ENCODE measurements around the gene ZFAND4. TPM values are rescaled to one million over a fixed set of nuclear protein-coding genes. Genes with fewer than 3 reads are reported as not detected.

The ZFAND4 gene
- total and polyA plus RNA-seq, 9 of the 15 experiments (the other 6 are each of a cell fraction or from before 2014, with no cell fraction given) = 0.42 to 3.0 (median 1.5) TPM

DNA sequence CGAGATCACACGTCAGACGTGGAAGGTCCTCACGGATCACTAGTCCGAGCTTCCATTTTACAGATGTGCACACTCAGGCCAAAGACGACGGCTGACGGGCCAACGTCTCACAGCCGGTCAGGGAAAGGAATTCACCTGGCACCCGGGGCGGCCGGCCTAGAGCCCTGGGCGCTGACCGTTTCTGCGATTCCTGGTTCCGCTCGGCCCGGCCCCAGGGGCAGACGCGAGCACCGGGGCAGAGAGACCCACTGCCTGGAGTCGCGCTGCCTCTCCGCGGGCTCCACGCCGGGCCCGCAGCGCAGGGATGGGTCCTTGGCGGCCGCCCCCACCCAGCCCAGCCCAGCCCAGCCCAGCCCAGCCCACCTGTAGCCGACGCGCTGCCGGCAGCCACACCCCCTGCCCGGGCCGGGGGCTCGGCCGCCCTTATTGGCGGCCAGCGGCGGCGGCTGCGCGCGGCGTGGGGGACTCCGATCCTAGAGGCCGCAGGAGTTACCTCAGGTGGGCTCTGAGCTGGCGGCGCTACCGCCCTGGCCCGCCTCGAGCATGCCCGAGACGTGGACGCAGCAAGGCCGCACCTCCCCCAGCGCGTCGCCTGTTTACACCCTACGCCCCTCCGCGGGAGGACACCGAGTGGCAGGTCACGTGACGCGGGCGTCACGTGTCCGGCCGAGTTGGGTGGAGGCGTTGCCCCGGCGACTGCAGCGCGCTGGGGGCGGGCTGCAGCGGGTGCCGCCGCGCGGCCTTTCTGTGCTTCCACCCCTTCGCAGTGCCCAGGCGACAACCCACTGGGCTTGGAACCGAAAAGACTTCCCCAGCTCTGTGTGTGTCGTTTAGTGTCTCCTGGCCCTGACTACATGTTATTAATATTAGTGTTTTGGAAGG is 78.1 kb downstream of the ZFAND4 start (continued):
- TF ChIP-seq, protein P1, sequence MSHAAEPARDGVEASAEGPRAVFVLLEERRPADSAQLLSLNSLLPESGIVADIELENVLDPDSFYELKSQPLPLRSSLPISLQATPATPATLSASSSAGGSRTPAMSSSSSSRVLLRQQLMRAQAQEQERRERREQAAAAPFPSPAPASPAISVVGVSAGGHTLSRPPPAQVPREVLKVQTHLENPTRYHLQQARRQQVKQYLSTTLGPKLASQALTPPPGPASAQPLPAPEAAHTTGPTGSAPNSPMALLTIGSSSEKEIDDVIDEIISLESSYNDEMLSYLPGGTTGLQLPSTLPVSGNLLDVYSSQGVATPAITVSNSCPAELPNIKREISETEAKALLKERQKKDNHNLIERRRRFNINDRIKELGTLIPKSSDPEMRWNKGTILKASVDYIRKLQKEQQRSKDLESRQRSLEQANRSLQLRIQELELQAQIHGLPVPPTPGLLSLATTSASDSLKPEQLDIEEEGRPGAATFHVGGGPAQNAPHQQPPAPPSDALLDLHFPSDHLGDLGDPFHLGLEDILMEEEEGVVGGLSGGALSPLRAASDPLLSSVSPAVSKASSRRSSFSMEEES (CRISPR knock-in tag; IDR thresholded peaks at IDR 0.05) = peak; percentile 100
- TF ChIP-seq, protein P2, sequence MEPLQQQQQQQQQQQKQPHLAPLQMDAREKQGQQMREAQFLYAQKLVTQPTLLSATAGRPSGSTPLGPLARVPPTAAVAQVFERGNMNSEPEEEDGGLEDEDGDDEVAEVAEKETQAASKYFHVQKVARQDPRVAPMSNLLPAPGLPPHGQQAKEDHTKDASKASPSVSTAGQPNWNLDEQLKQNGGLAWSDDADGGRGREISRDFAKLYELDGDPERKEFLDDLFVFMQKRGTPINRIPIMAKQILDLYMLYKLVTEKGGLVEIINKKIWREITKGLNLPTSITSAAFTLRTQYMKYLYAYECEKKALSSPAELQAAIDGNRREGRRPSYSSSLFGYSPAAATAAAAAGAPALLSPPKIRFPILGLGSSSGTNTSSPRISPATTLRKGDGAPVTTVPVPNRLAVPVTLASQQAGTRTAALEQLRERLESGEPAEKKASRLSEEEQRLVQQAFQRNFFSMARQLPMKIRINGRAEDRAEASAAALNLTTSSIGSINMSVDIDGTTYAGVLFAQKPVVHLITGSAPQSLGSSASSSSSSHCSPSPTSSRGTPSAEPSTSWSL (CRISPR knock-in tag; IDR thresholded peaks at IDR 0.05; ENCODE audit: borderline replicate concordance) = peak; percentile 39; the same call in 1 of the 2 replicates
- TF ChIP-seq MYNN (IDR thresholded peaks at IDR 0.05) = peak; percentile 52; the same call in 1 of the 2 replicates
- no peak for TF ChIP-seq MYNN (CRISPR knock-in tag; IDR thresholded peaks at IDR 0.05)
- TF ChIP-seq, protein P3, sequence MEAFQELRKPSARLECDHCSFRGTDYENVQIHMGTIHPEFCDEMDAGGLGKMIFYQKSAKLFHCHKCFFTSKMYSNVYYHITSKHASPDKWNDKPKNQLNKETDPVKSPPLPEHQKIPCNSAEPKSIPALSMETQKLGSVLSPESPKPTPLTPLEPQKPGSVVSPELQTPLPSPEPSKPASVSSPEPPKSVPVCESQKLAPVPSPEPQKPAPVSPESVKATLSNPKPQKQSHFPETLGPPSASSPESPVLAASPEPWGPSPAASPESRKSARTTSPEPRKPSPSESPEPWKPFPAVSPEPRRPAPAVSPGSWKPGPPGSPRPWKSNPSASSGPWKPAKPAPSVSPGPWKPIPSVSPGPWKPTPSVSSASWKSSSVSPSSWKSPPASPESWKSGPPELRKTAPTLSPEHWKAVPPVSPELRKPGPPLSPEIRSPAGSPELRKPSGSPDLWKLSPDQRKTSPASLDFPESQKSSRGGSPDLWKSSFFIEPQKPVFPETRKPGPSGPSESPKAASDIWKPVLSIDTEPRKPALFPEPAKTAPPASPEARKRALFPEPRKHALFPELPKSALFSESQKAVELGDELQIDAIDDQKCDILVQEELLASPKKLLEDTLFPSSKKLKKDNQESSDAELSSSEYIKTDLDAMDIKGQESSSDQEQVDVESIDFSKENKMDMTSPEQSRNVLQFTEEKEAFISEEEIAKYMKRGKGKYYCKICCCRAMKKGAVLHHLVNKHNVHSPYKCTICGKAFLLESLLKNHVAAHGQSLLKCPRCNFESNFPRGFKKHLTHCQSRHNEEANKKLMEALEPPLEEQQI (IDR thresholded peaks at IDR 0.05) = 0 out of 2 replicates have a peak, but pooled peaks have one; percentile 47
- no peak for TF ChIP-seq ZNF384 (IDR thresholded peaks at IDR 0.05; ENCODE audit: low read depth, low read length)
- no peak for TF ChIP-seq CBX8 (IDR thresholded peaks at IDR 0.05; ENCODE audit: borderline replicate concordance, extremely low read depth, low read depth, low read length, poor library complexity, severe bottlenecking)
- TF ChIP-seq ZNF133 (CRISPR knock-in tag; IDR thresholded peaks at IDR 0.05) = no peak
- TF ChIP-seq TEAD1 (CRISPR knock-in tag; IDR thresholded peaks at IDR 0.05) = peak; percentile 85 to 88
- TF ChIP-seq, protein P4, sequence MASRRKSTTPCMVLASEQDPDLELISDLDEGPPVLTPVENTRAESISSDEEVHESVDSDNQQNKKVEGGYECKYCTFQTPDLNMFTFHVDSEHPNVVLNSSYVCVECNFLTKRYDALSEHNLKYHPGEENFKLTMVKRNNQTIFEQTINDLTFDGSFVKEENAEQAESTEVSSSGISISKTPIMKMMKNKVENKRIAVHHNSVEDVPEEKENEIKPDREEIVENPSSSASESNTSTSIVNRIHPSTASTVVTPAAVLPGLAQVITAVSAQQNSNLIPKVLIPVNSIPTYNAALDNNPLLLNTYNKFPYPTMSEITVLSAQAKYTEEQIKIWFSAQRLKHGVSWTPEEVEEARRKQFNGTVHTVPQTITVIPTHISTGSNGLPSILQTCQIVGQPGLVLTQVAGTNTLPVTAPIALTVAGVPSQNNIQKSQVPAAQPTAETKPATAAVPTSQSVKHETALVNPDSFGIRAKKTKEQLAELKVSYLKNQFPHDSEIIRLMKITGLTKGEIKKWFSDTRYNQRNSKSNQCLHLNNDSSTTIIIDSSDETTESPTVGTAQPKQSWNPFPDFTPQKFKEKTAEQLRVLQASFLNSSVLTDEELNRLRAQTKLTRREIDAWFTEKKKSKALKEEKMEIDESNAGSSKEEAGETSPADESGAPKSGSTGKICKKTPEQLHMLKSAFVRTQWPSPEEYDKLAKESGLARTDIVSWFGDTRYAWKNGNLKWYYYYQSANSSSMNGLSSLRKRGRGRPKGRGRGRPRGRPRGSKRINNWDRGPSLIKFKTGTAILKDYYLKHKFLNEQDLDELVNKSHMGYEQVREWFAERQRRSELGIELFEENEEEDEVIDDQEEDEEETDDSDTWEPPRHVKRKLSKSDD (conservative IDR thresholded peaks at IDR 0.05; ENCODE audit: low read length) = no peak
- TF ChIP-seq RBFOX2 (IDR thresholded peaks at IDR 0.05; ENCODE audit: low read depth, low read length) = peak; percentile 86
- peak; percentile 70 for TF ChIP-seq ZBTB17 (CRISPR knock-in tag; IDR thresholded peaks at IDR 0.05)
- TF ChIP-seq ILF3 (IDR thresholded peaks at IDR 0.05; ENCODE audit: borderline replicate concordance) = peak; percentile 80; the same call in 1 of the 2 replicates
